ENCODE results near the gene ESYT1.

- TF ChIP-seq, protein P1, sequence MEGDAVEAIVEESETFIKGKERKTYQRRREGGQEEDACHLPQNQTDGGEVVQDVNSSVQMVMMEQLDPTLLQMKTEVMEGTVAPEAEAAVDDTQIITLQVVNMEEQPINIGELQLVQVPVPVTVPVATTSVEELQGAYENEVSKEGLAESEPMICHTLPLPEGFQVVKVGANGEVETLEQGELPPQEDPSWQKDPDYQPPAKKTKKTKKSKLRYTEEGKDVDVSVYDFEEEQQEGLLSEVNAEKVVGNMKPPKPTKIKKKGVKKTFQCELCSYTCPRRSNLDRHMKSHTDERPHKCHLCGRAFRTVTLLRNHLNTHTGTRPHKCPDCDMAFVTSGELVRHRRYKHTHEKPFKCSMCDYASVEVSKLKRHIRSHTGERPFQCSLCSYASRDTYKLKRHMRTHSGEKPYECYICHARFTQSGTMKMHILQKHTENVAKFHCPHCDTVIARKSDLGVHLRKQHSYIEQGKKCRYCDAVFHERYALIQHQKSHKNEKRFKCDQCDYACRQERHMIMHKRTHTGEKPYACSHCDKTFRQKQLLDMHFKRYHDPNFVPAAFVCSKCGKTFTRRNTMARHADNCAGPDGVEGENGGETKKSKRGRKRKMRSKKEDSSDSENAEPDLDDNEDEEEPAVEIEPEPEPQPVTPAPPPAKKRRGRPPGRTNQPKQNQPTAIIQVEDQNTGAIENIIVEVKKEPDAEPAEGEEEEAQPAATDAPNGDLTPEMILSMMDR (optimal IDR thresholded peaks at IDR 0.05 in 1 of 3, IDR thresholded peaks at IDR 0.05 in 1 of 3, conservative IDR thresholded peaks at IDR 0.05 in 1 of 3; ENCODE audit: extremely low read depth in 1 of 3, insufficient read depth in 2 of 3, low read length in 3 of 3), result no peak
- no peak for TF ChIP-seq EZH2 (IDR thresholded peaks at IDR 0.05; ENCODE audit: low read length)
These were observed 45.7 kb upstream of the ESYT1 start for GRCh38 chr12:56082382-56082781.
